GM20000 (cell line): ENCODE results near the gene ZNF521.

Experiments
- DNase-seq: peaks from one replicate; pipeline ENCODE4 v3.0.0; 2012; ENCODE audit warnings: low spot score
- TF ChIP-seq, protein P1 (sequence below): IDR thresholded peaks from 2 replicates; pipeline ENCODE4 v1.5.1; 2012; ENCODE audit warnings: mild to moderate bottlenecking, control low read depth; ENCODE audit errors: extremely low read depth, missing control alignments

ZNF521 gene

DNA sequence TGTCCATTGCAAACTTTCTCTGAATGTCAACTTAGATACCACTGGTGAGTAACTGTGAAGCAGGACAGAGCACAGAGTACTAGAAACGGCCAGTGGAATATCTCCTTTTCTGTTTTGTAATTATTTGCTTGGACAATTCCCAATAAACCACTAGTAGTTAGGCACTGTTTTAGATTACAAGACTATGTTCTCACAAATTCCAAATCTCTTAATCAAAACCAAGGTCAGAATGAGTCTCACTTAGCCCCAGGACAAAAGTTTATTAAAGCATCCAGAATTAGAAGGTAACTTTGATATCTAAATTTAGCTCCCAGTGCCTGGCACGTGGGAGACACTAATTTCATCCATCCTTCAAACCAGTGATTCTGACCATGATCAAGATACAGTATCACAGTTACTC, 89.0 kb downstream of the ZNF521 start:
- TF ChIP-seq, protein P1, sequence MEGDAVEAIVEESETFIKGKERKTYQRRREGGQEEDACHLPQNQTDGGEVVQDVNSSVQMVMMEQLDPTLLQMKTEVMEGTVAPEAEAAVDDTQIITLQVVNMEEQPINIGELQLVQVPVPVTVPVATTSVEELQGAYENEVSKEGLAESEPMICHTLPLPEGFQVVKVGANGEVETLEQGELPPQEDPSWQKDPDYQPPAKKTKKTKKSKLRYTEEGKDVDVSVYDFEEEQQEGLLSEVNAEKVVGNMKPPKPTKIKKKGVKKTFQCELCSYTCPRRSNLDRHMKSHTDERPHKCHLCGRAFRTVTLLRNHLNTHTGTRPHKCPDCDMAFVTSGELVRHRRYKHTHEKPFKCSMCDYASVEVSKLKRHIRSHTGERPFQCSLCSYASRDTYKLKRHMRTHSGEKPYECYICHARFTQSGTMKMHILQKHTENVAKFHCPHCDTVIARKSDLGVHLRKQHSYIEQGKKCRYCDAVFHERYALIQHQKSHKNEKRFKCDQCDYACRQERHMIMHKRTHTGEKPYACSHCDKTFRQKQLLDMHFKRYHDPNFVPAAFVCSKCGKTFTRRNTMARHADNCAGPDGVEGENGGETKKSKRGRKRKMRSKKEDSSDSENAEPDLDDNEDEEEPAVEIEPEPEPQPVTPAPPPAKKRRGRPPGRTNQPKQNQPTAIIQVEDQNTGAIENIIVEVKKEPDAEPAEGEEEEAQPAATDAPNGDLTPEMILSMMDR: no peak
- DNase-seq: no peak

DNA sequence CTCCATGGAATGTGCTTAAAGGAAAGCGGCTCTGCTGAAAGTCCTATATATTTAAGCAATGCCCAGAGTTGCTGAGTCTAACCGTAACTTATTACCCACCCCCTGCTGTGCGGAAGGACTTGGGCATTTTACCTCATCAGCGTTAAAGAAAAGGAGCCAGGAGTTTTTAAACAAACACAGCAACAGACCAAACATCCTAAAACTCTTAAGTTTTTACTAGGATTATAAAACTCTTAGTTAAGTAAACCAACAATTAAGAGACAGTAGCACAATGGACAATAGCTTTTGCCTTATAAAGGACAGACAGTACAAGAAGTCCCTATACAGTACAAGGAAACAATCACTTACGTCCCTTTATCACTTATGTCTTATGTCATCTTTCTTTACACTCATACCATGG, 90.2 kb downstream of the ZNF521 start:
- TF ChIP-seq, protein P1: no peak

DNA sequence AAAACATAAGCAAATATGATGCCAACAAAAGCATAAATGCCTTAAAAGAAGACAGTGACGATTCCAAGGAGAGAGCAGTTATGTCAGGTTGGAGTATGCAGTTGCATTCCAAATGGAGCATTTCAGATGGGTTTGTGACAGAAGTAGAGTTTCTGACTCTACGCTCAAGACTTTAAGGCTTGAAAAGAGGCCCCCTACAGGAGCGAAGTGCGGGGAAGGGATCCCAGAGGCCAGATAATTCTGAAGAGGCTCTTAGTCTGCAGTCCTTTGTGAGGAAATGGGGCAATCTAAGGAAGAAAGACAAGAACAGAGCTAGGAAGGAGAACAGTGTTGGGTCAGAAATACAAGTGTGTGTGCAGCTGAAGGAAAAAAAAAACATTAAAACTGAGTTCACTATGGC, 95.5 kb downstream of the ZNF521 start:
- TF ChIP-seq, protein P1: no peak

More for the DNA sequence above, 90.2 kb downstream of the ZNF521 start:
- no peak for DNase-seq

DNA sequence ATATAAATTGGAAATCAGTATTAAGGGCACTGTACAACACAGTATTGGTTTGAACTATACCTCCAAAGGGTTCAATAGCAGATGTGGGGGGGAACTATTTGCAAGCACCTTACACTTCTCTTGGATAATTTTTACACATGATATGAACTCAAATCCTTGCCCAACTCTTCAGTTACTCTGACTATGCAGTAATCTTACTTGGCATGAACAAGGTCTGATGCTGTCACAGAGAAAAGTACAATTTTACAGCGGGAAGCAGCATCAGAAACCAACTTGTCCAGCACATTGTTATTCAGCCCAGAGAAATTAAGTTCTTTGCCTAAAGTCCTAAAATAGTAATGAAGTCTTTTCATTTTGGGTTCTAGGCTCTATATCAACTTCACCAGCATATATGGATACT, 98.2 kb downstream of the ZNF521 start:
- DNase-seq: no peak
- TF ChIP-seq, protein P1: no peak

More for the DNA sequence above, 95.5 kb downstream of the ZNF521 start:
- DNase-seq: no peak

DNA sequence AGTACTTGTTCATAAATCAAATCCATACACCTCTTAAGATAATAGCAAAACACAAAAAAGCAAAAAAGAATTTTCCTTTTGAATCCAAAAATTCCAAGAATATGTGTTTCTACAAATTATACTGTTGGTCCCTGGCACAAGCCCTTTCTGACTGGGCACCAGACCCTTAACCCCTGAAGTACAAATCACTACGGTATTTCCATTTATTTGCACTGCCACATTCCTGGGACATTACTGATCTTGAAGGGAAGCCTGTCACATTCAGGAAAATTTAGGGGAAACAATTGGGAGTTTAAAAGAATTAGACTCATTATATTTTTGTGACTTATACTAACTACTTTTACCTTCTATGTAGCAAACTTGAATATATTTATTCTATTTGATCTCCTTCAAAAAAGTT, 98.8 kb downstream of the ZNF521 start:
- DNase-seq: no peak
- TF ChIP-seq, protein P1: no peak

DNA sequence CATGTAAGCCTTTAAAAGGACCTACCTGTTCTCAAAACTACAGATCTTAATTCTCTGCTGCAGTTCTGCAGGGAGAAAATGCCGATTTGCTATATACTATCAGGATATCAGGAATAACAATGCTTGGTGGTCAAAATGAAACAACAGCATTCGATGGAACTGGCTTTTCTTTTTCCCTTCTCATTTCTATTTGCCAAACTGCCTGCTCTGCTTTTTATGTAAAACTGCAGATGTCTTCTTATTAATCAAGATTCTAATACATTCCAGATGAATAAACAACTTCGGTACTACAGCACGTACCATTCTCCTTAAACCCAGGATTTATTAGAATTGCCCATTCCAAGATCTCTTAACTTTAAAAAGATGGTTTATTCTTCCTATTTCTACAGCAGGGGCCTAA, 100.9 kb downstream of the ZNF521 start:
- DNase-seq: no peak
- TF ChIP-seq, protein P1: no peak

DNA sequence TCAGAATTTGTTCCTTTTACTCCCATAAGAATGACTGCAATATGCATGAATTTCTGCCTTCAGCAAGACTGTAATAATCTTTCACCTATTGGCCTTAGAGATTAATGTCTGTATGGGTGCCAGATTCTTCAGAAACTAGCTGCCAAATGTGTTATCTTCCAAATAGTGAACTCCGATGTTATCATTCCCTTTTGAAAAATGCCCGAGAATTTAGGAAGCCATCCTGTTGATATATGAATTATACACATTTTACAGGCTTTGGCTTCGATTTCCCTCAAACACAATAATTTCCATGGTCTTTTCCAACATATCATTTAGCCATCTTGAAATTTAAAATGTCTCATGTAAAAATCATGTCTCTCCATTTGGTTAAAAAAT, 101.5 kb downstream of the ZNF521 start:
- DNase-seq: no peak
- TF ChIP-seq, protein P1: no peak
